Left ventricle myocardium superior (tissue), 1 donor: ENCODE results near the gene ADPRH. TPM values are rescaled to one million over a fixed set of nuclear protein-coding genes. Genes with fewer than 3 reads are reported as not detected.

Experiments
- total RNA-seq: library from RNA; stranded (reverse); fragmentation: NEBNext Ultra II Directional; extraction: Animal tissue kit (Norgen Biotek cat#: 25700); gene quantifications from one replicate; pipeline ENCODE4 v1.2.1, GENCODE V29; 2021
- donor health status: DM: no; HTN: yes; CAD: no; lungs with severe emphysema.

Gene ADPRH
- total RNA-seq, 1 donor from 2014 or later, result 10.3 TPM

Other genes starting within 250 kb of the ADPRH start
- gene TMEM39A, start 115.9 kb upstream of the ADPRH start, total RNA-seq, result 17.5 TPM
- gene POGLUT1, start 110.5 kb upstream of the ADPRH start, total RNA-seq, result 6.4 TPM
- 349 TPM for gene TIMMDC1, start 80.9 kb upstream of the ADPRH start, total RNA-seq
- gene CD80, start 19.9 kb upstream of the ADPRH start, total RNA-seq, result not detected
- gene PLA1A, start 18.4 kb downstream of the ADPRH start, total RNA-seq, result 1.3 TPM
- gene POPDC2, start 81.1 kb downstream of the ADPRH start, total RNA-seq, result 586 TPM
- gene COX17, start 97.9 kb downstream of the ADPRH start, total RNA-seq, result 177 TPM
- gene CFAP91, start 123.5 kb downstream of the ADPRH start, total RNA-seq, result 0.45 TPM
- gene NR1I2, start 202.6 kb downstream of the ADPRH start, total RNA-seq, result 0.12 TPM